CD4-positive, alpha-beta T cell treated with Interleukin-15 for 1 hour (primary cell): ENCODE results near the gene IDS.
"Not testable (repeated sequence)": the region's sequence is repeated elsewhere in the genome, so short reads cannot be mapped to it uniquely, and the experiment has no call there.

Source experiments
- DNase-seq: peaks from one replicate; pipeline ENCODE4 v3.0.0-alpha.2; 2020

The IDS gene

DNA sequence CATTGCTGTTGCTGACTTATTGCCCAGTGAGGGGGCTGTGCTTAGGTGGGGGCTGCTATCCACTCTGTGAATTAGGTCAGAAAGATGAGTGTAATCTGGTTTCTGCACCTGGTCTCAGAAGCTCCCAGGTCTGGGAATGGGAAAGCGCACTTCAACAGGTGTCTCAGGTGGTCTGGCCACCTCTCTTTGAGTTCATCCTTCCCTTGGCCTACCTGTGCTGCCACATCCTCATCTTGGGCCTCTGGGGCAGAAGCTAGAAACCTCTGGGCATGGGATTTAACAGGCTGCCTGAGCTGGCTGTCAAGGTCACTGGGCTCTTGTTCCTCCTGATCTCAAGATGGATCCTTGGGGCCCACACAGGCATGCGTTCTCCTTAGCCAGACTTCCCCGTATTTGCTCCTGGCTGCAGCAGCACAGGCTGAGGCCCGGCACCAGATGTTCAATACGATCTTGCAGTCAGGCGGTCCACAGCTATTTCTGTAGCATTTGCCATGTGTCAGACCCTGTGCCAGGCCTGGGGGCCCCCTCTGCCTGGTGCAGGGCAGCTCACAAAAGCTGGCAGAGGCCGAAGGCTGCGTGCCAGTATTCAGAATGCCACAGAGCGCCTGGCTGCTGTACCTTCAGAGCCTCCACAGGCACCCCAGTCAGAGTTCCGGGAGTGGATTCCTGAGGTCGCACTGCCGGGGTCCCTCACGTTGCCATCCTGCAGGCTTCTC lies 21.4 kb upstream of the IDS start:
- not testable (repeated sequence) for DNase-seq

DNA sequence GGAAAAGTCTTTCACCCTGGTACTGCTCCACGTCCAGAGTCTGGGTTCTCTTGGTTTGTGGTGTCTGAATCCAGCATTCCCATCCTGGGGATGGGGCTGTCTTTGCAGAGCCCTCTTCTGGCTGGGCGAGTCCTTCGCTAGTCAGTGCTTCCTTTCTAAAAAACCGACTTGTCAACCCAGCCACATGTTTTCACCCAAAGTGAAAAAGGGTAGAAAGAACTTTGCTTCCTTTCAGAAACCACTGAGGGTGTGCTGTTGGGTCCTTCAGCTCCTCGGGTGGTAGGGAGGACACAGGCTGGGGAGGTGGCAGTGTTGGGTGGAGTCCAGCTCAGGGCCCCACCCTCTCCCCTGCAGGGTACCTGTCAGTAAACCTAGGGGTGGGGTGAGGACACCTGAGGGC lies 20.8 kb upstream of the IDS start:
- peak; percentile 64 for DNase-seq

DNA sequence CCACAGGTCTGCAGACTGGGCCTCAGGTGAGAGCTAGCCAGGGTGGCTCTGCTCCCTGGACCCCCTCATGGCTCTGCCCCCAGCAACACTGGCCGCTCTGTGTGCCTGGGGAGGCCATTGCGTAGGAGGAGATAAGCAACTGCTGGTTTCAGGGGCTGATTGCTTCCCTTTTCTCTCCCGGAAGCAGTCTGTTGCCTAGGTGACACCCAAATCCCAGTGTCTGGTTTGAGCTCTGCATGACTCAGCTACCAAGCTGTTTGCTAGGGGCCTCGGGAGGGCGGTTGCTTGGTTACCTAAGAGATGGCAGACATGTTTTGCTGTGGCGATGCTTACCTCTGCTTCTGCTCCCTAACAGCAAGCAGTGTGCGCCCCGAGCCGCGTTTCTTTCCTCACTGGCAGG lies 20.3 kb upstream of the IDS start:
- DNase-seq: peak; percentile 93

DNA sequence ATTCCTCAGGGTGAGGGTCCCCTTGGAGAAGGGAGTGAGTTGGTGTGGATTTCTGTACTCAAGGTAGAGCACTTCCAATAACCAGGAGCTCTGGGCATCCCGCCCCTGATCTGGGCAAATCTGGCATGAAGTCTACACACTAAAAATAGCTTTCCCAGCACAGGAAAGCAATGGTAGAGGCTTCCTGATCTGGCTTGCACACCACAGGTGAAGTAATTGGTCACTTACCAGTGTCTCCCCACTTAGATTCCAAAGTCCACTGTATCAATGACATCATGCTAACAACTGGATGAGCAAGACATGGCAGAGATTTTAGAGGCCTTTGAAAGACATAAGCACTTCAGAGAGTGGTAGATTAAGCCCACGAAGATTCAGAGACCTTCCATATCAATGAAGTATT lies 17.8 kb upstream of the IDS start:
- no peak for DNase-seq

DNA sequence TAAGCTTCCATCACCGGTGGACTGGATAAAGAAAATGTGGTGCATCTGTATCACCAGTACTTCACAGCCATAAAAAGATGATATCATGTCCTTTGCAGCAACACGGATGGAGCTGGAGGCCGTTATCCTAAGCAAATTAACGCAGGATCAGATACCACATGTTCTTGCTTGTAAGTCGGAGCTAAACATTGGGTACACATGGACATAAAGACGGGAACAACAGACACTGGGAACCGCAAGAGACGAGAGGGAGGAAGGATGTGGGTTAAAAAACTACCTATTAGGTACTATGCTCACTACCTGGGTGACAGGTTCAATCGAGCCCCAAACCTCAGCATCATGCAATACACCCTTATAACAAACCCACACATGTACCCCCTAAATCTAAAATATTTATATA lies 16.3 kb upstream of the IDS start:
- no peak for DNase-seq

DNA sequence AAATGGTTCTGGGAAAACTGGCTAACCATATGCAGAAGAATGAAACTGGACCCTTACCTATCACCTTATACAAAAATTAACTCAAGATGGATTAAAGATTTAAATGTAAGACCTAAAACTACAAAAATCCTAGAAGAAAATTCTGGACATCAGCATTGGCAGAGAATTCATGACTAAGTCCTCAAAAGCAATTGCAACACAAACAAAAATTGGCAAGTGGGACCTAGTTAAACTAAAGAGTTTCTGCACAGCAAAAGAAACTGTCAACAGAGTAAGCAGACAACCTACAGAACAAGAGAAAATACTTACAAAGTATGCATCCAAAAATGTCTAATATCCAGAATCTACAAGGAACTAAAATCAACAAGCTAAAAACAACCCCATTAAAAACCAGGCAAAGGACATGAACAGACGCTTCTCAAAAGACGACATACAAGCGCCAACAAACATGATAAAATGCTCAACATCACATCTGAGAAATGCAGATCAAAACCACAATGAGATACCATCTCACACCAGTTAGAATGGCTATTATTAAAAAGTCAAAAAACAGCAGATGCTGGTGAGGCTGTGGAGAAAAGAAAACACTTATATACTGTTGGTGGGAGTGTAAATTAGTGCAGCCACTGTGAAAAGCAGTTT lies 15.7 kb upstream of the IDS start:
- DNase-seq: not testable (repeated sequence)

DNA sequence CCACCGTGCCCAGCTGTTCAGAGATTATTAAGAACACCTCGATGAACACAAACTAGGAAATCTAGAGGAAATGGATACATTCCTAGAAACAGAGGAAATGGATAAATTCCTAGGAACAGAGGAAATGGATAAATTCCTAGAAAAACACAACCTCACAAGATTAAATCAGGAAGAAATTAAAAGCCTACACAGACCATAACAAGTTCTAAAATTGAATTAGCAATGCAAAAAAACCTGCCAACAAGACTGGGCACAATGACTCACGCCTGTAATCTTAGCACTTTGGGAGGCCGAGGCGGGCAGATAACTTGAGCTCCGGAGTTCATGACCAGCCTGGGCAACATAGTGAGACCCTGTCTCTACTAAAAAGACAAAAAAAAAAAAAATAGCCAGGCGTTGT lies 13.1 kb upstream of the IDS start:
- DNase-seq: no peak

DNA sequence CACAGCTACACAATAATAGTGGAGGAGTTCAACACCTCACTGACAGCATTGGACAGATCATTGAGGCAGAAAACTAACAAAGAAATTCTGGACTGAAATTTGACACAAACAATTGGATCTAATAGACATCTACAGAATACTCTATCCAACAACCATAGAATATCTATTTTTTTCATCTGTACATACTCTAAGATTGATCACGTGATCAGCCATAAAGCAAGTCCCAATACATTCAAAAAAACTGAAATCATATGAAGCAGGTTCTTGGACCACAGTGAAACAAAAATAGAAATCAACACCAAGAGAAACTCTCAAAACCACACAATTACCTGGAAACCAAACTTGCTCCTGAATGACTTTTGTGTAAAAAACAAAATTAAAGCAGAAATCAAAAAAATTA lies 12.2 kb upstream of the IDS start:
- DNase-seq: no peak

DNA sequence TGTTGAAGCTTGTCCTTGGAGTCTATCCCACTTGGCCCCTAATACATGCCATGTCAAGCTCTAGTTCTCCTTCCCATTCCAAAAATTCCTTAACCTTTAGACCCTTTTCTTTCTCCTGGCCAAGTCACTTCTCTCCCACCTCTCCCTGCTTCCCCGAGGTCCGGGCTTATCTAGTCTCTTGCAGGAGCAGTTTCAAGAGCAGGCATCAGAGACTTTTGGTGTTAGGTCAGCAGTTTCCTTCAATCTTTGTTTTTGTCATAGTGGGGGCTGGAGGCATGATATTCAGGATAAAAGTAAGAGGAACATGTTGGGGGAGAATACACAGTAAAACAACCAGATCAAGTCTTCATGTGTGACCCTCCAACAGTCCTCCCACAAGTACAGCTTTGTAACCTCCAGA lies 11.5 kb upstream of the IDS start:
- no peak for DNase-seq

DNA sequence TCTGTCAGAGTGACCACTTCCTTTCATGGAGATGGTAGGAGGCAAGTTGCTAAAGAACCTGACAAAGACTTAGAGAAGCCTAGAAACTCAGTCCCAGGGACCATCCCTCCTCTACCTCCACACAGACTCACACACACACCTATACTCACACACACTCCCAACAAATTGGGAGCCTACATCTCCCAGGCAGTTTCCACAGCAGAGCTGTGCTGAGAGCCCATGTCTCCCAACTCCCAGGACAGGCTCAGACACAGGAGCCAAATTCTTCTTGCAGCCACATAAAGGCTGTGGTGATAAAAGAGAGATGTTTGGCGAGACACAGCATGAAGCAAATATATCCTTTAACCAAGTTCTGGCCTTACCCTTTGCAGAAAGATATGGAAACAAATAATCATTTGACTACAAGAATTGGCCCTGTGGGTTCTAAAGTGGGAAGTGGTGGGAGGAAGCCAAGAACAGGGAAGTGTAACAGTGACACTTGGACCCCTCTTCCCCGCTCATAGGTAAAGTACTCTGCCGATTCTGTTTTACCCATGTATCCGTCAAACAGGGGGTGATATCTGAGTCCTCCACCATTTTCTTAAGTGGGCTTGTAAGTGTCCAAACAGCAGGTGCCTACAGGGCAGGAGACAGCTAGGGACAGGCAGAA lies 11.0 kb upstream of the IDS start:
- no peak for DNase-seq

DNA sequence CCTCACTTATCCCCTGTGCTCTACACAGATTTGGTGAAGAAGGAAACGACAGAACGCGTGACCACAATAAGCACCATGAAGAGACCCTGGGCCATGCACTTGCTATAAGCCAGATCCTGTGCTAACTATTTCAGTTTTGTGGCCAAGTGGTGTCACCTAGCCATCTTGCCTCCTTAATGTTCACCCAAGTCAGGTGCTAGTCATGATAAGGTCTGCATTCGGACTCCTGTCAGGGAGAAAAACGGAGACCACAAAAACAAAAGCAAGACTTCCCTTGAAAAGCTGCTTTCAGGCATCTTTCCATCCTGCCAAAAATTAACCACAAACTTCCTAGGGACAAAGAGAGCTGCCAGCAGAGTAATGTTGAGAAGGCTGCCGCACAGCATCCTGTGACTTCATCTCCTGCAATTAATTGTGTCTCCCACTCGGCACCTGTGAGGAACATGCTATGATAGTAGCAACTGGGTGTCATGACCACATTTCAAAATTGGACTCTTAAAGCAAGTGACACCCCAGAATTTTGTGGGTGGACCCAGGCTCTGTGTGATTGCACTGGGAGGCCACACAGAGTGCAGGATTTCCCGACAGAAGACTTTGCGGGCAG lies 8.8 kb upstream of the IDS start:
- DNase-seq: no peak

DNA sequence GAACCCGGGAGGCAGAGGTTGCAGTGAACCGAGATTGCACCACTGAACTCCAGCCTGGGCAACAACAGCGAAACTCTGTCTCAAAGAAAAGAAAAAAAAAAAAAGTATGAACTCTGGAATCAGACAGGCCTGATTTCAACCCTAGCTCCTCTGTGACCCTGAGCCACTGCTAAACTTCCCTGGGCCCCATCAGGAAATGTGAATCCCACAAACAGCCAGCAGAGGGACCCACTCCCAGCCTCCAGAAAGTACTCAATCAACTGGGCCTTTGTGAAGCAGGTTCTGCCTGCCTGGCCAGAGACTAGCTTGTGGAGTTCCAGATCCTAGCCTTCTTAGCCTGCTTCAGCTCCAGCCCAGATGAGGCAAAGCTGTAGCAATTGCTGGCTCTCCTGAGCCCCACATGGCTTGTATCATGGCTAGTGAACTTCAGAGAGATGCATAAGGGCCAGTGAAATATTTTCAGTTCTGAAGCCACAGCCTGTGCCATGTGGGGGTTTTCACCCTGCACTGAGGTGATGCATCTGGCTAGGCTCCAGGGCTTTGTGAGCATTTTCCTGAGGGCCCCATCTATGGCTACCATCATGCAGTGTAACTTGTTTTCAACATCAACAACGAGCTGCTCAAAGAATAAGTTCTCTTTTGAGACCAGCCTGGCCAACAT lies 7.2 kb upstream of the IDS start:
- DNase-seq: peak; percentile 65

DNA sequence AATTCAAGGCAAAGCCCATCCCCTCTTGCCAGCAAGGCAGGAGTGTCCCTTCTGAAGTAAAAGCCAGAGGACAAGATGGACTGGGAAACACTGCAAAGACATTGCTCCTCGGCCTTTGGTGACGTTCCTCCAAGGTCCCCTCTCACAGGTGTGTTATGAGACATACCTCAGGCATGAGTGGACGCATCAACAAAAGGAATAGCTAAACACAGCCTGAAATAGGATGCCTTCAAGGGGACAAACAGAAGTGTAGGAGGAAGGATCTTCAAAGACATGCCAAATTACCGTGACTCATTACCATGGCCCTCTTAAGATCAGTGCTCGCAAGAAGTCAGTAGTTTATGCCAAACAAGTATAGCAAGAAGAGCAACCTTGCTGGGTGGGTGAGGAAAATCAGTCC lies 6.0 kb upstream of the IDS start:
- no peak for DNase-seq

DNA sequence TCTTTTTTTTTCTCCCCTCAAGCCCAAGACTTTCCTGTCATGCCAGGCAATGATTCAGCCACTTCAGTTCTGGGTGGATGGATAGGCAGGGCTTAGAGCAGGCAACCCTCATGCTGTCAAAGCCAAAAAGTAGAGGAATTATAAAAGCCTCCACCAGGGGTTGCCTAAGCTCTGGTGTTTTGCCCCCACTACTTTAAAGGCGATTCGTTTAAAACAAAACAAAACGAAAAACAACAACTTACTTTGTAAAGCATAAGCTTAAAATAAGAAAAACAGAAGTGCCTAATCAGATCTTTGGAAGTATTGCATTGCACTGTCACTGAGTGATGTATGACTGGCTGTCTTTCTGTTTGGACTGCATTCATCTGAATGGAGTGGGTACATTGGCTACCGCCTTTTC lies 5.3 kb upstream of the IDS start:
- no peak for DNase-seq

DNA sequence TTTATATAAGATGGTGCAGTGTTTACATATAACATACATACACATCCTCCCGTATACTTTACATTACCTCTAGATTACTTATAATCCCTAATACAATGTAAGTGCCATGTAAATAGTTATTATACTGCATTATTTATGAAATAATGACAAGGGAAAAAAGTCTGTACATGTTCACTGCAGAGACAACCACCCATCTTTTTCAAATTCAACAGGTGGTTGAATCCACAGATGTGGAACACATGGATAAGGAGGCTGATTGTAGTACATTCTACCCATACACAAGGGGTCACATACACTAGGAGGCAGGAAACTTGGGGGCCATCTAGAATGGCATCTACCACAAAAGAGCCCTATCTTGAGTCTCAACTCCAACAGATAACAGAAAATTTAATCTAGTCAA lies 3.4 kb upstream of the IDS start:
- DNase-seq: no peak

DNA sequence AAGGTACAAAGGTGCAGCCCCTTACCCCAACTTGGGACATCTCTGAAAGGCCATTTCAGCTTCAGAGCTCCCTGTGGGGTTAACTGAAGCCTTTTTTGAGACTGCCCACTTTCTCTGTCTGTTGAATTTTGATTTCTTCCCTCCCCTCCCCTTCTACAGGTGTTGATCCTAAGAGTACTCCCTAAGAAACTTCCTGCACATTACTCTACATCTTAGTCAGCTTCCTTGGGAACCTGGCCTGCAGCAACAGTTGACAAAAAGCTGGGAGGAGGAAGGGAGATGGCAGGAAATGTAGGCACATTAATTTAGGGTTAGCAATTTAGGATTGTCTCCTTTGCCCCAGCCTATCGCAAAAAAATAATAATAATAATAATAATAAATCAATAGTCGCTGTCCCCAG lies 1.2 kb upstream of the IDS start:
- no peak for DNase-seq

DNA sequence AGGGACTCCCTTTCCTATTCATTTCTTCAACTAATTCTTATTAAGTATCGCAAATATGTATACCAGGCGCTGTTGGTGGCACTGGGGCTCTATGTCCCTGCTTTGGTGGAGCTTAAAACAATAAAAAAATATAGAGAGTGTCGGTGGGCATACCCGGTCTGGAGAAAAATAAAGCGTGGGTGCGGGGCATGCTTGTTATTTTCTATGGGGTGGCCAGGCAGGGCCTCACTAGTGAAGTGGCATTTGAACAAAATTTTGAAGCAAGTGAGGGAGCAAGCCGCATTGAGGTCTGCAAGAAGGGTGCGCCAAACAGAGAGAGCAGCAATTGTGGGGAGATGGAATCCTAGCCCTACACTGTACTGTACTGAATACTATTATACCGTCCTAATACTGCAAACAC lies 565 bp upstream of the IDS start:
- DNase-seq: no peak

DNA sequence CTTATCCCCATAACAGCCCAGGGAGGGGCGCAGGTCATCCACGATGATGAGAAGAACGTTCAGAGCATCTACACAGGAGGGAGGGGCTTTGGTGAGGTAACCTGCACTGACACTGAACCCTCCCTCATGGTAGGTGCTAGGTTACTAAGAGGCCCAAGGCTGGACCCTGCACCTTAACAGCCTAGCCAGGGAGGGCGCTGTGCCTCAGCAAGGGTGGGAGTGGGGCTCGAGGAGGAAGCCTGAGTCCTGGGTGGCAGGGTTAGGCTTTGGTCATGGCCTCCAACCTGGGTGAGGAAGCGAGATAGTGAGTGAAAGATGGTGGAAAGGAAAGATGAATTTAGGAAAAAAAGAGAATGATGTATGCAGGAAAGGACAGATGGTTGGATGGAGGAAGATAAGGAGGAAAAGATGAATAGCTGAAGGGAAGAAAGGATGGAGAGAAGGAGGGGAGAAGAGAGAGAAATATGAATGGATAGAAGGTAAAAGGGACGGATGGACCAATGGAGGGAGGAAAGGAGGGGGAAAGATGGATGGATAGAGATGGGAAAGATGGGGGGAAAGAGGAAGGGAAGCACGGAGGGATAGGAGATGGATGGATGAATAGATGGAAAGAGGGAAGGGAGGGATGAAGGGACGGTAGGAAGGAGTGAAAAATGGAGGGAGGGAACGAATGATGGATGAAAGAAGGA lies 736 bp downstream of the IDS start:
- peak; percentile 81 for DNase-seq

DNA sequence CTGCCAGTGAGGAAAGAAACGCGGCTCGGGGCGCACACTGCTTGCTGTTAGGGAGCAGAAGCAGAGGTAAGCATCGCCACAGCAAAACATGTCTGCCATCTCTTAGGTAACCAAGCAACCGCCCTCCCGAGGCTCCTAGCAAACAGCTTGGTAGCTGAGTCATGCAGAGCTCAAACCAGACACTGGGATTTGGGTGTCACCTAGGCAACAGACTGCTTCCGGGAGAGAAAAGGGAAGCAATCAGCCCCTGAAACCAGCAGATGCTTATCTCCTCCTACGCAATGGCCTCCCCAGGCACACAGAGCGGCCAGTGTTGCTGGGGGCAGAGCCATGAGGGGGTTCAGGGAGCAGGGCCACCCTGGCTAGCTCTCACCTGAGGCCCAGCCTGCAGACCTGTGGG lies 1.7 kb downstream of the IDS start:
- peak; percentile 91 for DNase-seq

DNA sequence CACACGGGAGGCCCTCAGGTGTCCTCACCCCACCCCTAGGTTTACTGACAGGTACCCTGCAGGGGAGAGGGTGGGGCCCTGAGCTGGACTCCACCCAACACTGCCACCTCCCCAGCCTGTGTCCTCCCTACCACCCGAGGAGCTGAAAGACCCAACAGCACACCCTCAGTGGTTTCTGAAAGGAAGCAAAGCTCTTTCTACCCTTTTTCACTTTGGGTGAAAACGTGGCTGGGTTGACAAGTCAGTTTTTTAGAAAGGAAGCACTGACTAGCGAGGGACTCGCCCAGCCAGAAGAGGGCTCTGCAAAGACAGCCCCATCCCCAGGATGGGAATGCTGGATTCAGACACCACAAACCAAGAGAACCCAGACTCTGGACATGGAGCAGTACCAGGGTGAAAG lies 2.2 kb downstream of the IDS start:
- not testable (repeated sequence) for DNase-seq

DNA sequence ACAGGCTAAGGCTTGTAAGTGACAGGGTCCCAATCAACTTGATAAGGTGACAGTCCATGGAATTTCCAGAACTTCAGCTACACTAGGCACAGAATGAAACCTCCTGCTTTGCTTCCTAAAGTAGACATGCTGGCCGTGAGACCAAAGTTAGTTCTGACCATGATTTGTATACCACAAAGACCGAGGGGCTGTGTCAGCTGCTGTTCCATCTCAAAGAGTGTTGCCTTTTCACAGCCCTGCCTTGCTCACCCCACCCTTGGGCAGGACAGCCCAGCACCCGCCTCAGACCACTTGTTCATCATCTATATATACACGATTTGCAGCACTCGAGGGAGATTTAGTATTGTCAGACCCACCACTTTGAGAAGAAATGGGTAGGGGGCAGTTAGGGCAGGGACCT lies 5.3 kb downstream of the IDS start:
- DNase-seq: no peak

DNA sequence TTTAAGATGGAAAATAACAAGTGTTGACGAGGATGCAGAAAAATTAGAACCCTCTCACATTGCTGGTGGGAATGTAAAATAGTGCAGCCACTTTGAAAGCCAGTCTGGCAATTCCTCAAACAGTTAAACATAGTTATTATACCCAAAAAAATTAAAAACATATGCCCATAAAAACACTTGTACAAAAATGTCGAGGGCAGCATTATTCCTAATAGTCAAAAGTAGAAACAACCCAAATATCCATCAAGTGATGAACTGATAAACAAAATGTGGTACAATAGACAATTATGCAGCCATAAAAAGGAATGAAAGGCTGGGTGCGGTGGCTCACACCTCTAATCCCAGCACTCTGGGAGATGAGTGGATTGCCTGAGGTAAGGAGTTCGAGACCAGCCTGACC lies 6.3 kb downstream of the IDS start:
- DNase-seq: no peak

DNA sequence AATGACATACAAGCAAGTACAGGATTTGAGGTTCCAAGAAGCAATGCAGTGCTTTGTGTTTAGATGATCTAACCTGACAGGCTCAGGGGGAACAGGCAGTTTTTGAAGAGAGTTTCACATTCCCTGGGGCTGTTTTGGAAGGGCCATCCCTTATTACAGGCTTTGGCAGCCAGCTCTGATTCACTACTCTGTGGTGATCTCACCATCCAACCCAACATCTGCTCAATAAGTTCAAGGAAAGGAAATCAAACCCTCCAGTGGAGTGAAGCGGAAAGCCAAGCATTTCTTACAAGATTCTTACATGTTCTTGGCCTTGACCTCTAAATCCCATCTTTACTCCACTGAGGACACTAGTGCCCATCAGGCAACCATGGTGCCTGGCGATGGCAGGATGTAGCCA lies 7.5 kb downstream of the IDS start:
- no peak for DNase-seq
